Femur (tissue), 1 donor: ENCODE measurements around the gene SDHA.
"Not testable (repeated sequence)": the region's sequence is repeated elsewhere in the genome, so short reads cannot be mapped to it uniquely, and the experiment has no call there.

Experiments
- DNase-seq: peaks from one replicate; pipeline ENCODE4 v3.0.0-alpha.2; 2017

Gene SDHA

DNA sequence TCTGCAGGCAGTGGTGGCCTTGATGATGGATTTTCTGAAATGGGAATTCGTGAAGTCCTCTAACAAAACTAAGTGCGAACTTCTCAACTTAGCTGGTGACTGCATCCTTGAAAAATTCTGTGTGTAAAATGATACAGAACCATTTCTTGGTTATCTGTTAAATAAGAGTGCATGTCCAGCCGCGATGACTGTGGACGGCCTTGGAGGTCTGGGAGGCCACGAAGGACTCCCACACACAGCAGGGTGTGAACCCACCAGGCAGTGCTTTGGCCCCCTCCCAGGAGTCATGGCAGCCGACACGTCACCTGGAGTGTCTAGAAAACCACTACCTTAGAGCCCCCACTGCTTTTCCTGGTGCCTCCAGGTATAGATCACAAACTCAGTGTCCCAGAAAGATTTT is 85.6 kb downstream of the SDHA start:
- not testable (repeated sequence) for DNase-seq

DNA sequence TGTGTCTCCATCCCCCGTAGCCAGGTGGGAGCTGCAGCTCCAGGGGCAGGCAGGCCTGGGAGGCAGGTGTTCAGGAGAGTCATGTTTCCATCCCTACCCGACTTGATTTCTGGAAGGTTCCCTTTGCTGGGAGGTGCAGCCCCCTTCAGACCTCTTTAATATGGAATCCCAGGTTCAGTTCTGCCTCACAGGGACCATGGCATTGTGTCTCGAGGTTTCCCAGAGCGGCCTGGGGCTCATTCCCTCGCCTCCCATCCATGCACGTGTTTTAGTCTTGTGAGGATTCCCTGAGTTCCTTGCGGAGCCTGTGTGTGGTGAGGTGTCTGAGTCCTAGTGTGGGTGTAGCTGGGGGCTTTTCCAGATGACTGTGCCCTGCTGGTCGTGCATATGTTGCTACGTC is 86.9 kb downstream of the SDHA start:
- no peak for DNase-seq

DNA sequence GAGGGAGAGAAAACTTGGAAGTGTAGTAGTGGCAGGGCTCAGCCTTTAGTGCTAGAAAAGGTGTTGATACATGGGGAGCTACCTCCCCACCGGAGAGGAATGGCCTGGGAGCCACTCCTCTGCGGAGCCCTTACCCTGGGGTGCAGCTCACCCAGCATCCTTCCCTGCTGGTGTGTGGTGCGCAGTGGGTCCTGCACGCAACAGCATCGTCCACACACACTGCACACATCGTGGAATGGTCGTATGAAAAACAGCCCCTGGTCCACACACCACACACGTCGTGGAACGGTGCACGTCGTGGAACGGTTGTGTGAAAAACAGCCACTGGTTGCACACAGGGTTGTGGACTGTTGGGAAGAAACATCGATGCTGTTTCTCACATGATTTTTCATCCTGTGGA is 87.3 kb downstream of the SDHA start:
- no peak for DNase-seq

DNA sequence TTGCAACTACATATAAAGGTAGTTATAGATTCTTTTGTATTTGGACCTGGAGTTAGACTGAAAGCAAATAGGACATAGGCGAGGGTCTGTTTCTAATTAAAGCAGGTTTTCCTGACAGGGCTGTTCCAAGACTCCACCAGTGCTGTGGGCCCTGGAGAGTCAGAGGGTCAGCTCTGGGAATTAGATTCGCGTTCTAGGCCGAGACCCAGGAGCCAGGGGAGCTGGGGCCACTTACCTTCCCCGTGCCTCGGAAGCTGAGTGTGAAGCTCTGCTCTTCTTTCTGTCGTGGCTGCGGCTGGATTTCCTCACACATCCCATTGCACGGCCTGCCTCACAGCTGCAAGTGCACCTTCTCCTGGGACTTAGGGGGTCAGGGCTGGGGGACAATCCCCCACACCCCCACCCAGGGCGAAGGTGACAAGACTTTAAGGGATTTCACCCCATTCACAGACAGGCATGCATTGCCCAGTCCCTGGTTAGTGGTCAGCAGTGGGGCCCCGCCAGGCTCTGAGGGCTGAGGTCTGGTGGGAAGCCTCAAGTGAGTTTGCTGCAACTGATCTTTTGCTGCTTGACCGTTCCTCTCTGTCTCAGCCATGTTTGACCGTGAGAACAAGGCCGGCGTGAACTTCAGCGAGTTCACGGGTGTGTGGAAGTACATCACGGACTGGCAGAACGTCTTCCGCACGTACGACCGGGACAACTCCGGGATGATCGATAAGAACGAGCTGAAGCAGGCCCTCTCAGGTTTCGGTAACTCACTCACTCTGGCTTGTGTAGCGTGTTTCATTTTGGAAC is 88.1 kb downstream of the SDHA start:
- DNase-seq, result no peak
